ENCODE data around the gene PMP22.

DNA sequence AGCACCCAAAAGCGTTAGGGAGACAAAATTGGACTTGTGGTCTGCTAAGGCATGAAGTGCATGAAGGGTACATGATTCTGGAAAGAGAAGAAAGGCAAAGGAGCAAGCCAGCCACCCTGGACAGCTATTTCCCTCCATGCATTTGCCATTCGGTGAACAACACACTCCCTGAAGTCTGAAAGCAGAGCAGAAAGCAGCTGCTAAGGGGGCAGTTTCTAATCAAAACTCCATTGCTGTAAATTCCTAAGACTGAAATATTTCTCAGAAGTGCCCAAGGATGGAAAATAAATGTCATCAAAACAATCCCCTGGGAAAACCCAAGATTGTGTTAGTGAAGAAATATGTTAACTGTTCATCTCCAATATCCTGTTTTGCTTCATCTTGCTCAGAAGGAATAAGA lies 44.3 kb downstream of the PMP22 start:
- TF ChIP-seq, protein P1, sequence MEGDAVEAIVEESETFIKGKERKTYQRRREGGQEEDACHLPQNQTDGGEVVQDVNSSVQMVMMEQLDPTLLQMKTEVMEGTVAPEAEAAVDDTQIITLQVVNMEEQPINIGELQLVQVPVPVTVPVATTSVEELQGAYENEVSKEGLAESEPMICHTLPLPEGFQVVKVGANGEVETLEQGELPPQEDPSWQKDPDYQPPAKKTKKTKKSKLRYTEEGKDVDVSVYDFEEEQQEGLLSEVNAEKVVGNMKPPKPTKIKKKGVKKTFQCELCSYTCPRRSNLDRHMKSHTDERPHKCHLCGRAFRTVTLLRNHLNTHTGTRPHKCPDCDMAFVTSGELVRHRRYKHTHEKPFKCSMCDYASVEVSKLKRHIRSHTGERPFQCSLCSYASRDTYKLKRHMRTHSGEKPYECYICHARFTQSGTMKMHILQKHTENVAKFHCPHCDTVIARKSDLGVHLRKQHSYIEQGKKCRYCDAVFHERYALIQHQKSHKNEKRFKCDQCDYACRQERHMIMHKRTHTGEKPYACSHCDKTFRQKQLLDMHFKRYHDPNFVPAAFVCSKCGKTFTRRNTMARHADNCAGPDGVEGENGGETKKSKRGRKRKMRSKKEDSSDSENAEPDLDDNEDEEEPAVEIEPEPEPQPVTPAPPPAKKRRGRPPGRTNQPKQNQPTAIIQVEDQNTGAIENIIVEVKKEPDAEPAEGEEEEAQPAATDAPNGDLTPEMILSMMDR (IDR thresholded peaks at IDR 0.05; ENCODE audit: low read length) = no peak
- TF ChIP-seq EZH2 (IDR thresholded peaks at IDR 0.05; ENCODE audit: borderline replicate concordance, low read length) = no peak

All from OCI-LY1 (cell line).